ENCODE measurements around the gene TRAK1.

Gene TRAK1

GRCh38 chr3:42165211-42165610 is 74.1 kb downstream of the TRAK1 start:
- no peak for DNase-seq (ENCODE audit: insufficient read length)
- no peak for FAIRE-seq
- TF ChIP-seq POLR2AphosphoS5 (IDR thresholded peaks at IDR 0.05; ENCODE audit: low read depth, low read length): no peak
- TF ChIP-seq POLR2A (IDR thresholded peaks at IDR 0.05; ENCODE audit: low read depth, low read length): no peak

DNA sequence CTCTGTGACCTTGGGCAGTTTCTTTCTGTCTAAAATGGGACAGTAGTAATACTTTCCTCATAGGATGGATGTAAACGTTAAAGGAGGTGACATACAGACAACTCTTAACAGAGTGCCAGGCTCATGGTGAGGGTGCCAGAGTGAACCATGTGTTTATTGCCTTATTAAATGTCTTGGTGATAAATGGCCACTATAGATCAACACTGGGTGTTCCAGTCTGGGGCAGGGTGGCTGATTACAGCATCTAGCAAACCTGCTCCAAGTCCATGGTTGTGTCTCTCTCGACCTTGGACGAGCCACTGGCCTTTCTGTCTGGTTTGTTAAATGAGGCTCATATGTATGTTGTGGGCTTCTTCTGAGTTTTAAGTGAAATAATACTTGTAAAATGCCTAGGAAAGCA is 75.1 kb downstream of the TRAK1 start:
- TF ChIP-seq POLR2A (IDR thresholded peaks at IDR 0.05; ENCODE audit: low read depth, low read length) (no peak), TAF1 (IDR thresholded peaks at IDR 0.05; ENCODE audit: borderline replicate concordance, low read depth, low read length) (no peak), POLR2AphosphoS5 (IDR thresholded peaks at IDR 0.05; ENCODE audit: low read depth, low read length) (no peak)
- FAIRE-seq (no peak), DNase-seq (ENCODE audit: insufficient read length) (no peak)

DNA sequence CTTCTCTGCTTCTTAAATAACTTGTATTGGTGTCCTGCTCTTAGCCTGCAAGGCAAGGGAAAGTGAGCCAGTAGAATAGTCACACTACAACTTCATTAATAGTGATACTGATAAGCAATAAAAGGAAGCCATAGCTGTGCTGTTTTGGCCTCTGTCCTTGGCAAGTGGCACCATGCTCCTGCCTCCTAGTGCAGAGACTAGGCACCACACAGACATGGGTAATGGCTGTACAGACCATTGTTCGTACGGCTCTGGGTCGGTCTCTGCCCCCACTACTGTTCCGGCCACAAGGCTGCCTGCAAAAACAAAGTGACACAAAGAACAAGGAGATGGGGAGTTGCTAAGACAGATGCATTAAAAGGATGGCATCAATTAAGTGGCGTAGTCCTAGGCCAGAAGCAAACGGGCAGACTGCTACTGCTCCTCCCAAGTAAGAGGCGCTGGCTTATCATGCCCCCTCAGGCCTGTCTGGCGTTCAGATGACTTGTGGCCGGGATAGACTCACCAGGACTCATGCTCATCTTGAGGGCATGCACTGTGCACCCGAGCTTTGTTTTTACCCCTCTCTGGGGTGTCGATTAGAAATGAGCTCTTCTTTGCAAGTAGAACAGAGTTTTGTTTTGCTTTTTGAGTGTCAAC is 75.6 kb downstream of the TRAK1 start:
- no peak for DNase-seq (ENCODE audit: insufficient read length)
- TF ChIP-seq POLR2AphosphoS5 (IDR thresholded peaks at IDR 0.05; ENCODE audit: low read depth, low read length) (no peak), POLR2A (IDR thresholded peaks at IDR 0.05; ENCODE audit: low read depth, low read length) (no peak), TAF1 (IDR thresholded peaks at IDR 0.05; ENCODE audit: borderline replicate concordance, low read depth, low read length) (no peak)
- no peak for FAIRE-seq

- TF ChIP-seq TAF1 (IDR thresholded peaks at IDR 0.05; ENCODE audit: borderline replicate concordance, low read depth, low read length) (no peak), POLR2AphosphoS5 (IDR thresholded peaks at IDR 0.05; ENCODE audit: low read depth, low read length) (no peak), POLR2A (IDR thresholded peaks at IDR 0.05; ENCODE audit: low read depth, low read length) (no peak)
- DNase-seq (ENCODE audit: insufficient read length) (no peak), FAIRE-seq (no peak)
Measured at GRCh38 chr3:42169579-42170120, 78.5 kb downstream of the TRAK1 start.

DNA sequence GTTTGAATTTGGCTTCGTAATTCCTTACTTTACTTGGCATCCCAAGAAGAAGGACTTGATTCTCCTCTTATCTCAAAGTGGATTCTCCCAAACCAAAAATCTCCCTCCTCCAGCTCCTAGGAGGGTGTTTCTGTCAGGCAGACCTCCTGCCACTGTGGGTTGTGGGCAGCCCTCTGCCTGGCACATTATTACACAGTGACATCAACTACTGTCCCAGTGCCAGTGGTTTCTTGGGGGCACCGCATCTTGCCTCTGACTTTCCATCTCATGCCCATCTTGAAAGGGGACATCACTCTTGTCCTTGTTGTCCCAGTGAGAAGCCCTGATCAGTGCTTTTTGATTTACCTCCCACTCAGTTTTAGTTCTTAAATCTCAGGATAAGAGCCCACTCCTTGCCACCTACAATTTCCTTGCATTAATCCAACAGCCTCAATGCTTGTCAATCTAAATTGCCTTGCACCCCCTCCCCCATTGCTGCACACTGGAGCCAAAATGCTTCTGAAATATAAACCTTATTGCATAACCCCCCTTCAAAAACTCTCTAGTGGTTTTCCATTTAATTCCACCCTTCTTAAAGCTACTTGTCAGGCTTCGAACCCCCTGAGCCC is 81.0 kb downstream of the TRAK1 start:
- no peak for TF ChIP-seq TAF1 (IDR thresholded peaks at IDR 0.05; ENCODE audit: borderline replicate concordance, low read depth, low read length)
- no peak for TF ChIP-seq POLR2A (IDR thresholded peaks at IDR 0.05; ENCODE audit: low read depth, low read length)
- no peak for TF ChIP-seq POLR2AphosphoS5 (IDR thresholded peaks at IDR 0.05; ENCODE audit: low read depth, low read length)
- DNase-seq (ENCODE audit: insufficient read length) (no peak), FAIRE-seq (no peak)

- TF ChIP-seq TAF1 (IDR thresholded peaks at IDR 0.05; ENCODE audit: borderline replicate concordance, low read depth, low read length) (no peak), POLR2AphosphoS5 (IDR thresholded peaks at IDR 0.05; ENCODE audit: low read depth, low read length) (no peak), POLR2A (IDR thresholded peaks at IDR 0.05; ENCODE audit: low read depth, low read length) (no peak)
- no peak for FAIRE-seq
- DNase-seq (ENCODE audit: insufficient read length): no peak
Measured at GRCh38 chr3:42173307-42173706, 82.2 kb downstream of the TRAK1 start.

GRCh38 chr3:42174679-42175385 is 83.7 kb downstream of the TRAK1 start:
- TF ChIP-seq POLR2AphosphoS5 (IDR thresholded peaks at IDR 0.05; ENCODE audit: low read depth, low read length) (no peak), TAF1 (IDR thresholded peaks at IDR 0.05; ENCODE audit: borderline replicate concordance, low read depth, low read length) (no peak), POLR2A (IDR thresholded peaks at IDR 0.05; ENCODE audit: low read depth, low read length) (no peak)
- FAIRE-seq: no peak
- no peak for DNase-seq (ENCODE audit: insufficient read length)

DNA sequence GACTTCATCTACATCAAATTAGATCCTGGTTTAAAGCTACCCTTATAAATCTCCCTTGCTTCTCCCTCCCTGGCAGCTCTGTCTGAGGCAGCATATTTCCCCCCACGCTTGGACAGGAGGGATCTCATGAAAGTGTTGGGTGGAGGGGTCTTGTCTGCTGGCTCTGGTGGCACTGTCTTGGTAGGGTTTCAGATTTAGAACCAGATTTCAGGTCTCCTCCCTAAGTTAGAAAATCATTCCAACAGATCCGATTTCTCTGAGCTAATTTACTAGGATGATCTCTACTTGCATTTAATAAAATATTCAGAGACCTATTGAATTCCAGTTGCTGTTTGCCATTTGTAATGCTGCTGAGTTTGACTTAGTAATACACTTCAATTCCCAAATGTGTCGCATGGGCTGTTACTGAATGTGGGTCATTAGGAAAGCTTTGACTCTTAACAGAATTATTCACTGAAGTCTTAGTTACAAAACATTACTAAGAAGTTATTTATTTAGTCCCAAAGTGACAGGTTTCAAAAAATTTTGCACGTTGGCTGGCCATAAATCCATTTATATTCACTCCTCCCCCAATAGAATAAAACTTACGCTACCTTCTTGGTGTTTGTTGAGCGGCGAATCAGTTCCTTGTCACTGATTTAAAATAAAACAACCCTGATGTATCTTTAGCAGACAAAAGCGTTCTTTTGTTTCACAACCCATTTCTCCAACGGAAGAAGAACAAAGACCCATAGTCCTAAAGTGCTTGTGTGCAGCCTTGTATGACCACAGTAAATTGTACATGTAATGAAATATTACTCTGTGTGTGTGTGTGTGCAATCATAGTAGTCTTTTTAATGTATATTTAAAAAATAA is 84.5 kb downstream of the TRAK1 start:
- no peak for DNase-seq (ENCODE audit: insufficient read length)
- FAIRE-seq: no peak
- TF ChIP-seq POLR2A (IDR thresholded peaks at IDR 0.05; ENCODE audit: low read depth, low read length) (no peak), TAF1 (IDR thresholded peaks at IDR 0.05; ENCODE audit: borderline replicate concordance, low read depth, low read length) (no peak), POLR2AphosphoS5 (IDR thresholded peaks at IDR 0.05; ENCODE audit: low read depth, low read length) (no peak)

DNA sequence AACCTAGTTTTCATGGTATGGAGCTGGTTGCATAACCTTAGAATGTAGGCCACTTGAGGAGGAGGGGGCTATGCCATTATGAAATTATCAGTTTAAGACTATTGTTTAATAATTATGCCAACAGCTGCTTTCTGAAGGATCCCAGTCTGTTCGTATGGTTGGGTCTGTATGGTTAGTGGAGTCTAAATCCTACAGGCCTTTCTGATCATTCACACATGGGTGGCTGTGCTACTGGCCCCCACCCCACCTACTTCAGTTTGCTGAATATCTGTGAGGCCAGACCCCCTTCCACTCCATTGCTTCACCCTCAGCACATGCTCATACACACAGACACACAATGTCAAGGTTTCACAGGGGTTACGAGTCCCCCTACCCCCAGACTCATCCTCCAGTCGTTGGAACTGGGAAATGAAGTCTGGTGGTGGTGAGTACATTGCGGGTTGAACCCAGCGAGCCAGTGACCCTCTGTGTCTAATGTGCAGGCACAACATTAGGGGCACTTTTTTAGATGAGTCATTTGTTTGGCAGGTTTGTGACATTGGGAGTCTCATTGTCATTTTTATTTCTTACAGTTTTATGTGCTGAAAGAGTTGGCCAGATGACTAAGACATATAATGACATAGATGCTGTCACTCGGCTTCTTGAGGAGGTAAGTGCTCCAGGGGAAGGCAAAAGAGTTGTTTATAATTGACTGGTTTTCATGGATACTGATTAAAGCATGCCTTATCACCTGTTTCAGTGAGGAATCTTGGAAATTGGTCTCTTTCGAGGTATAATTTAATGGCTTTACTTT is 85.3 kb downstream of the TRAK1 start:
- TF ChIP-seq TAF1 (IDR thresholded peaks at IDR 0.05; ENCODE audit: borderline replicate concordance, low read depth, low read length): no peak
- no peak for TF ChIP-seq POLR2A (IDR thresholded peaks at IDR 0.05; ENCODE audit: low read depth, low read length)
- no peak for TF ChIP-seq POLR2AphosphoS5 (IDR thresholded peaks at IDR 0.05; ENCODE audit: low read depth, low read length)
- no peak for FAIRE-seq
- DNase-seq (ENCODE audit: insufficient read length): no peak

- DNase-seq (ENCODE audit: insufficient read length): no peak
- no peak for FAIRE-seq
- TF ChIP-seq POLR2A (IDR thresholded peaks at IDR 0.05; ENCODE audit: low read depth, low read length): no peak
Measured at GRCh38 chr3:42177068-42177800, 86.1 kb downstream of the TRAK1 start.
